ENCODE measurements around the gene ID3.

- TF ChIP-seq CTCF (conservative IDR thresholded peaks at IDR 0.05; ENCODE audit: low read depth, low read length) (no peak), EZH2 (IDR thresholded peaks at IDR 0.05; ENCODE audit: low read length, unreplicated experiment) (no peak), EZH2phosphoT487 (IDR thresholded peaks at IDR 0.05; ENCODE audit: borderline replicate concordance, low read length) (no peak)
These were observed 497 bp downstream of the ID3 start for GRCh38 chr1:23558872-23559135.
